Left forelimb (tissue), 1 donor: ENCODE results near the gene AFF1.
"Not testable (repeated sequence)": the region's sequence is repeated elsewhere in the genome, so short reads cannot be mapped to it uniquely, and the experiment has no call there.

ENCODE experiments used
- DNase-seq: peaks from one replicate; pipeline ENCODE4 v3.0.0-alpha.2; 2018; ENCODE audit warnings: low spot score

The AFF1 gene

GRCh38 chr4:86980230-86980629 is 45.4 kb downstream of the AFF1 start:
- no peak for DNase-seq

DNA sequence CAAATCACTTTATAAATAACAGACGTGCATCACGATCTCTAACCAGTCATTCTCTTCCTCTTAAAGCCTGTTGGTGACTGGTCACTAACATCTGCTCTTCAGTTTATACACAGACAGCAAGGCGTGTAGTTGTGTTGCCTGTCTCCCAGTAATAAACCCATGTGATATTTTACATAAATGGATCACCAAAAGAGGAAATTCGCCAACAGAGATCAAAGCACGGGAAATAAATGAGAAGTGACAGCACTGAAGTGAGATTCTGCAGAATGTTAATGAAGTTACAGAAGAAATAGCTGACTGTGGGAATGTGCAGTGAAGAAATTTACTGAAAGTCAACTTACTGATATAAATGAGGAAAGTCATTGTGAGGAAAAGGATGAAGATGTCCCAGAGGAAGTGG is 47.0 kb downstream of the AFF1 start:
- no peak for DNase-seq

DNA sequence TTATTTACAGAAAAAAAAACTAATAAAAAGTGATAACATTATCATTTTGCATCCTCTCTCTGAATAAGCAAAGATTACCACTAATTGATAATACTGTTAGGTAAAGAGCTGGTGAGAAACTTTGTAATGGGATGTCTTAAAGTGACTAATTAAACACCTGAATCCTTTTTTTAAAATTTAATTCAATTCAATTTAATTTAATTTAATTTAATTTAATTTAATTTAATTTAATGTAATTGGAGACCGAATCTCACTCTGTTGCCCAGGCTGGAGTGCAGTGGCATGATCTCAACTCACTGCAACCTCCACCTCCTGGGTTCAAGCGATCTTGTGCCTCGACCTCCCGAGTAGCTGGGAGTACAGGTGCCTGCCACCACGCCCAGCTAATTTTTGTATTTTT is 51.0 kb downstream of the AFF1 start:
- not testable (repeated sequence) for DNase-seq

- not testable (repeated sequence) for DNase-seq
Observed at GRCh38 chr4:86989658-86990057, 54.8 kb downstream of the AFF1 start.

GRCh38 chr4:86990510-86990909 is 55.7 kb downstream of the AFF1 start:
- no peak for DNase-seq

GRCh38 chr4:86991994-86992393 is 57.2 kb downstream of the AFF1 start:
- DNase-seq = no peak

DNA sequence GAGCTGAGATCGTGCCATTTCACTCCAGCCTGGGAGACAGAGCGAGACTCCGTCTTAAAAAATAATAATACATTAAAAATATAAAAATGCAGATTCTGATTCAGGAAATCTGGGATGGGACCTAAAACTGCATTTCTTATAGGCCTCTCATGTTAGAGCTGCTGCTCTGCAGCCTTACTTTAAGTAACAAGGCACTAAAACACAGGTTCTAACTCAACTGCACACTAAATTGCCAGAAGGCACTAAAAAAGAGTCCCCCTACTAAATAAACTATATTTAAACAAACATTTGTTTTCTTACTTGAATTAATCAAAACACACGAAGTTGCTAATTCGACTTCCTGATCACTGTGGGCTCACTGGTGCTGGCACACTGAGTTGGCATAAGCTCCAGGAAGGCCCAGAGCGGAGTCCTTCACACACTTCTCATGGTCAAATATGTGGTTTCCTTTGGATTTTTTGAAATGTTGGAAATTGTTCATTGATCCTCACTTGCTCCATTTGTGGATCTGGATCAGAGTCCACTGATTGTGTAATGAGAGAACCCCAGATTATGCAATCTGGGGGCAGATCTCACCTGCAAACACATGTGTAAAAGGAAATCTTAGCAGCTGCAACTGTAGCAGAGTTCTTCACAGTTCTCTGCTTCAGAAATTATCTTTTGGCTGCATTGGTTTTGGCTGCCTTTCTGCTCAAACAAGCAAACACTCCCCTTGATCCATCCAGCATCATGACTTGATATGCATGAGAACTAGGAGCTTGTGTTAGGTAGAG is 59.3 kb downstream of the AFF1 start:
- DNase-seq = no peak

- no peak for DNase-seq
Observed at GRCh38 chr4:86994686-86995085, 59.9 kb downstream of the AFF1 start.

- not testable (repeated sequence) for DNase-seq
Observed at GRCh38 chr4:86996510-86996909, 61.7 kb downstream of the AFF1 start.

DNA sequence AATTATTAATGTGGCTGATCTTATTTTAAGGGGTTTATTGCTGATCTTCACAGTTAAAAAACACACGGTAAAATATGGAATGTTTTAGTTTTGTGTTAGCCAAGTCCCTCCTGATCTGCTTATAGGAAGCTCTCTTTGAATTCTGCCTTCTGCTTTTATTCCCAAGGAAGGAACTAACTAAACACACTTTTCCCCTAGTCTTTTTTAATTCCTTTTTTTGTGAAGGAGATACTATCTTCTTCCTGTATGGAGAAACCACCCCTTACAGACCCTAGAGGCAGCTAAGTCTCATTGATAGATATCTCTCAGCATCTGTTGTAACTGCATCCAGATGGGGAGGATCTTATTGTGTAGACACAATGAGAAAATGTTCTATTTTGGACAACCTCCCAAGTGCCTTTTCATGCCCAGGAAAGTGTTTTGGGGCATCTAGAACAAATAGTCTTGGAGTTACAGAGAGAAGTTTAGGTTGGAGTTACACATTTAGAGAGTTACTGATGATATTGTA is 64.4 kb downstream of the AFF1 start:
- no peak for DNase-seq

GRCh38 chr4:87002682-87003043 is 67.9 kb downstream of the AFF1 start:
- DNase-seq = no peak

GRCh38 chr4:87003266-87003665 is 68.5 kb downstream of the AFF1 start:
- DNase-seq = no peak

- no peak for DNase-seq
Observed at GRCh38 chr4:87005369-87005689, 70.5 kb downstream of the AFF1 start.

DNA sequence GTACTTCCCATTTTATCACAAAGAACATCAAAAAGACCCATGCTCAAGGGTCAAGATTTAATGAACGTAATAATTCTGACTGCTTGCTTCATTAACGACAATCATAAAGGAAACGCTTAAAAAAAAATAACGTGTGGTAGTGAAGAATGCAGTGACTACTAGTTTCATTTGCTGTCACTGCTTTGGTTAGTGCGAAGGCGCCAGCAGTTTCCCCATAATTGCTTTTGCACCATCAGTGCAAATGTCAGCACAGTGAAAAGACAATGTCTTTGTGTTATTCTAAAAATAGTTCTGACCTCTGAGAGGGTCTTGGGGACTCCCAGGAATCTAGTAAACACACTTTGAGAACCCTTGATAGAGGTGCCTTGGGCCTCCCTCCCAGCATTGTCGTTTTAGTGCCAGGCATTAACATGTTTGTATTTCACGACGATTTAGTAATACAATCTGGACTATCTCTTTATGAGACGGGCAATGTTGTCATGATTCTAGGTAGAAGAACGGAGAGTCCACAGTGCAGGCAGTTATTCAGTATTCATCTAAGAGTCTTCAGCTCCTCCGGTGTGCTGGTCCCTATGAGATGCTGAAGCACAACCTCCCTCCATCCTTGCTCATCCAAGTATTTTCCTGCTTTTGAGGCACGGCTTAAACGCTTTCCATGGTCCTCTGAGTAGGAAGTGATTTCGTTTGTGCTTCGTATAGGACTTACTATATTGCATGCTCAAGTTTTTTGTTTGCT is 71.0 kb downstream of the AFF1 start:
- DNase-seq = no peak

DNA sequence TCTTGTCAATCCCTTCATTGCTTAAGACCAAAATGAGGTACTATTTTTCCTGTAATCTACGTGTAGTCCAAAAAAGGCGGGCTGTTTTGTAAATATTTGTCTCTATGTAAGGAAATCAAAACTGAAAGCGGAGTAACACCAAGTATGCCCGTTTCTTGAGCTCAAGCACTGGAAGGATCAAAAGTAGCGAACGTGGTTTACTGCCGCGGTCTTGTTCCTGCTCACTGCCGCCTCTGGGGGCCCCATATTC is 71.5 kb downstream of the AFF1 start:
- DNase-seq = no peak

DNA sequence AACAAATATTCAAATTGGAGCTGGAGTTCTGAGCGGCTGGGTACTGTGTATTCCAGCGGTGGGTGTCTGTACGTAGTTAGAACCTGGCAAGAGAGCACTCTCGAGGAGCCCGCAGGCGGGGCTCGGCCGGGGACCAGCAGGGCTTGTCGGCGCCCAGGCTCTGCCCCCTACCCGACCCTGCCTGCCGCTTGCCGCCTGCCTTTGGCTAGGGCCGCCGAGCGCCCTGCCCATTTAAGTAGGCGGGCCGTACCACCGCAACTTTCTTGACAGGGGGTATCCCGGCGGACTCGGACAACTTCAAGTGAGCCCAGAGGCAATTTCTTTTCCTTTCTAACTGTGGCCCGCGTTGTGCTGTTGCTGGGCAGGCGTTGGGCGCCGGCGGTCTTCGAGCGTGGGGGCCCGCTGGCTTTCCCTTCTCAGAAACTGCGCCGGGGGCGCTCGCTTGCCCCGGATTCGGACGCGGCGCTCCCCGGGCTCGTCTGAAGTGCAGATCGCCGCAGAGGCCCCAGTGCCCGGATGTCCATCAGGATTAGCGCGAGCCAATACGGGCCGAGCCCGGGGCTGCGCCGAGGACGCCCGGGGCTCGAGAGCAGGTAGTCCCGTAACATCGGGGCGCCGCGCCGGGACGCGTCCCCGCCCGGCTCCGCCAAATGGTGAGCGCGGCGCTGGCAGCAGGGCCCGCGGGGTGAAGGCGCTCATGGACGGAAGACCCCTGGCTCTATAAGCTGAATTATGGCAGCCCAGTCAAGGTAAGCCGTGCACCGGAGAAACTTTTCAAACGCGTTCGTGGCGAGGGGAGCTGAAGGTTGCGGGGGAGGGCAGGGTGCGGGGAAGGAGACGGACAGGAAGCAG is 72.1 kb downstream of the AFF1 start:
- peak; percentile 97 for DNase-seq

GRCh38 chr4:87007528-87008446 is 73.0 kb downstream of the AFF1 start:
- DNase-seq = no peak

- no peak for DNase-seq
Observed at GRCh38 chr4:87009095-87009648, 74.4 kb downstream of the AFF1 start.

DNA sequence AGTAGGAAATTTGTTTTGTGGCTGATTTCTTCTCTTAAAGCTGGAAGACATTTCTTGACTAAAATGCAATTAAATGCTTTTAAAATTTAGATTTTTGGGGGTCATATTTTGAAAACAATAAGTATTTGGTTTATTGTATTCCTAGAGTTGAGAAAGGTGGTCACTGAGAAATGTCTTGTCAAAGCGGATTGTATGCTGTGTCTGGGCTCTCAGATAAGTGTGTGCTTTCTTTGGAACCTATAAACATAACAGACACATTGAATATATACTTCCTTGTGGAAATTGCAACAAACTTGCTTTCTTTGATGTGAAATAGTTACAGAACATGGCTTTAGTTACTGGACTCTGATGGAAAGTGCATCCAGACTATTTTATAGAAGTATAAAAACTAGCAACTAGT is 75.4 kb downstream of the AFF1 start:
- no peak for DNase-seq

- DNase-seq = no peak
Observed at GRCh38 chr4:87011340-87012034, 76.7 kb downstream of the AFF1 start.
